ENCODE data around the gene CNPY2.
"Not testable (repeated sequence)": the region's sequence is repeated elsewhere in the genome, so short reads cannot be mapped to it uniquely, and the experiment has no call there.

CNPY2 gene

DNA sequence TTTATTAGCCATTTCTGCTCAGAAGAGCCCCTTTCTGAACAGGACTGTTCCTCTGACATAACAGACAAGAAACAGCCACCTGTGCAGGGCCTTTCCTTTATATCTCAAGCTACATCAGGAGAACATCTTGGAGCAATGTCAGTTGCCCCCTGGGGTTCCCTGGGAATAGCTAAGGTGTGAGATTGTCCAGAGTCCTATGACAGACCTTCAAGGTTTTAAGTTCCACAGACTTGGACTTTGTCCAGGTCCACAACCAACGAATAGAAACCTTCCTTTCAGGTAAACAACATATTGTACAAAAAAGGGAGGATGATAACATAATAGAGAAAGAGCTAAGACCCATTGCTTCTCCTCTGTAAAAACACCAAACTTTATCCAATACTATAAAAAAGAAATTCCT, 25.8 kb upstream of the CNPY2 start:
- TF ChIP-seq, protein P1, sequence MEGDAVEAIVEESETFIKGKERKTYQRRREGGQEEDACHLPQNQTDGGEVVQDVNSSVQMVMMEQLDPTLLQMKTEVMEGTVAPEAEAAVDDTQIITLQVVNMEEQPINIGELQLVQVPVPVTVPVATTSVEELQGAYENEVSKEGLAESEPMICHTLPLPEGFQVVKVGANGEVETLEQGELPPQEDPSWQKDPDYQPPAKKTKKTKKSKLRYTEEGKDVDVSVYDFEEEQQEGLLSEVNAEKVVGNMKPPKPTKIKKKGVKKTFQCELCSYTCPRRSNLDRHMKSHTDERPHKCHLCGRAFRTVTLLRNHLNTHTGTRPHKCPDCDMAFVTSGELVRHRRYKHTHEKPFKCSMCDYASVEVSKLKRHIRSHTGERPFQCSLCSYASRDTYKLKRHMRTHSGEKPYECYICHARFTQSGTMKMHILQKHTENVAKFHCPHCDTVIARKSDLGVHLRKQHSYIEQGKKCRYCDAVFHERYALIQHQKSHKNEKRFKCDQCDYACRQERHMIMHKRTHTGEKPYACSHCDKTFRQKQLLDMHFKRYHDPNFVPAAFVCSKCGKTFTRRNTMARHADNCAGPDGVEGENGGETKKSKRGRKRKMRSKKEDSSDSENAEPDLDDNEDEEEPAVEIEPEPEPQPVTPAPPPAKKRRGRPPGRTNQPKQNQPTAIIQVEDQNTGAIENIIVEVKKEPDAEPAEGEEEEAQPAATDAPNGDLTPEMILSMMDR (IDR thresholded peaks at IDR 0.05; ENCODE audit: insufficient read depth, low read length, poor library complexity, severe bottlenecking): no peak
- H3K27me3 ChIP-seq (replicated peaks; ENCODE audit: control insufficient read depth, insufficient read depth, low read length): no peaks in the 10 kb centered on the region
- no peak for DNase-seq (ENCODE audit: extremely low read depth, insufficient read length)

DNA sequence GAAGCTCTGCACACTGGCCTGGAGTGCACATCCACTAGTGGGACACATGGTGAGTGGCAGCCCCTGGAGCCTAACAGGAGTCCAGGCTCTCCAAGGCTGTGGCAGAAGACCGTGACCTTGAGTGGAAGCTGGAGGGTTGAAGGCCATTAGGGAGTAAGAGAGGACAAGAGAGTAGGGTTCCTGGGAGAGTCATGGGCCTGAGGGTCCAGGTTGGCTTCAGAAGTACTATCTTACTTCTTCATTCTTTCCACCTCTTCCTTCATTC, 23.3 kb upstream of the CNPY2 start:
- DNase-seq (ENCODE audit: extremely low read depth, insufficient read length): no peak
- Histone ChIP-seq H3K36me3 (ENCODE audit: control insufficient read depth, insufficient read depth, low read length) (peaks cover 22% of the 10 kb centered on the region), H3K27me3 (replicated peaks; ENCODE audit: control insufficient read depth, insufficient read depth, low read length) (no peaks in the 10 kb centered on the region), H3K4me3 (replicated peaks; ENCODE audit: low read depth, low read length) (peak overlapping the region; percentile 26)
- TF ChIP-seq, protein P1 (IDR thresholded peaks at IDR 0.05; ENCODE audit: insufficient read depth, low read length, poor library complexity, severe bottlenecking): no peak

More for the DNA sequence above, 25.8 kb upstream of the CNPY2 start:
- Histone ChIP-seq H3K4me3 (replicated peaks; ENCODE audit: low read depth, low read length) (no peak overlapping the region), H3K36me3 (ENCODE audit: control insufficient read depth, insufficient read depth, low read length) (peaks cover 31% of the 10 kb centered on the region)

DNA sequence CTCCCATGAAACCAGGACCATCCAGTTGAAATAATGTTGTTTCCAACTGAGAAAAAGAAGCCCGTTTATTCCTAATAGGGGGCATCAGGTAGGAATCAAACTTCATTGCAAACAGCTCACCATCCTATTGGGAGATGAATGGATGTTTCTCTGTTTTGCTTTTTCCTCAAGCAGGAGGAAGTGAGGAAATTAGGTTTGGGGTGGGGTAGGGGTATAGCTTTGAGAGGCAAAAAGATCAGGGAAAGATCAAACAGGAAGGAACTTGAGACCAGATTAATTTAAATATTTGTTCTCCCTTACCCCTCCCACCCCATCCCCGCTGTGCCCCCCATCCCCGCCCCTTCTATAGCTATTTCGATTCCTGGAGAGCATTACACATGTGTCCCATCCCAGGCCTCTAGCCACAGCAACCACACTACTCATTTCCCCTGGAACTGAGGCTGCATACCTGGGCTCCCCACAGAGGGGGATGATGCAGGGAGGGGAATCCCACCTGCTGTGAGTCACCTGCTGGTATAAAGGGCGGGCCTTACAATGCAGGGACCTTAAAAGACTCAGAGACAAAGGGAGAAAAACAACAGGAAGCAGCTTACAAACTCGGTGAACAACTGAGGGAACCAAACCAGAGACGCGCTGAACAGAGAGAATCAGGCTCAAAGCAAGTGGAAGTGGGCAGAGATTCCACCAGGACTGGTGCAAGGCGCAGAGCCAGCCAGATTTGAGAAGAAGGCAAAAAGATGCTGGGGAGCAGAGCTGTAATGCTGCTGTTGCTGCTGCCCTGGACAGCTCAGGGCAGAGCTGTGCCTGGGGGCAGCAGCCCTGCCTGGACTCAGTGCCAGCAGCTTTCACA, 22.7 kb upstream of the CNPY2 start, which contains the start of gene IL23A:
TSS of gene IL23A (plus strand) at position 577 of the 850 bp plus-strand sequence. CDS start at position 738, 161 bp downstream.
- TF ChIP-seq, protein P1 (IDR thresholded peaks at IDR 0.05; ENCODE audit: insufficient read depth, low read length, poor library complexity, severe bottlenecking): no peak
- no peaks in the 10 kb centered on the region for H3K27me3 ChIP-seq (replicated peaks; ENCODE audit: control insufficient read depth, insufficient read depth, low read length)
- peak; percentile 63 for DNase-seq (ENCODE audit: extremely low read depth, insufficient read length)
- peaks cover 17% of the 10 kb centered on the region for H3K36me3 ChIP-seq (ENCODE audit: control insufficient read depth, insufficient read depth, low read length)
- peak within 1 kb of the TSS; percentile 26 for H3K4me3 ChIP-seq (replicated peaks; ENCODE audit: low read depth, low read length)

DNA sequence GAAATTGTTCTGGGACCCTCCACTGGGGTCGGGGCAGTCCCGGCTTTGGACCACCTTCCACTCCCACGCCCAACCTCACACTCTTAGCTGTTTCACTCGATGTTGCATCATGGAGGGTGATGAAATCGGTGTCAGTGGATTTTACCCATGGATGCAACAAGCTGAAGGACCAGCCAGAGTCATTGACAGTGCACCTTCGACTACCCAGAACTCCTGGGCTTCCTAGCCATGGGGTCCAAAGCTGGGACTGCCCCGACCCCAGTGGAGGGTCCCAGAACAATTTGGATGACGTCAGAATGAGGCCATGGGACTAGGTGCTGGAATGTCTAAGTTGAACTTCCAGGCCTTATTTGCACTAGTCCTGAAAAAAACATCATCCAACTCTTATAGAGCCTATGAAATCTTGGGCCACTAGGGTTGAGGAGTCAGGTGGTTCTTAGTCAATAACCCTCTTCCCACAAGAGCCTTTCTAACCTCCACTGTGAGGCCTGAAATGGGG, 22.0 kb upstream of the CNPY2 start:
- Histone ChIP-seq H3K27me3 (replicated peaks; ENCODE audit: control insufficient read depth, insufficient read depth, low read length) (no peaks in the 10 kb centered on the region), H3K36me3 (ENCODE audit: control insufficient read depth, insufficient read depth, low read length) (peaks cover 11% of the 10 kb centered on the region), H3K4me3 (replicated peaks; ENCODE audit: low read depth, low read length) (no peak overlapping the region)
- DNase-seq (ENCODE audit: extremely low read depth, insufficient read length): no peak
- TF ChIP-seq, protein P1 (IDR thresholded peaks at IDR 0.05; ENCODE audit: insufficient read depth, low read length, poor library complexity, severe bottlenecking): no peak

DNA sequence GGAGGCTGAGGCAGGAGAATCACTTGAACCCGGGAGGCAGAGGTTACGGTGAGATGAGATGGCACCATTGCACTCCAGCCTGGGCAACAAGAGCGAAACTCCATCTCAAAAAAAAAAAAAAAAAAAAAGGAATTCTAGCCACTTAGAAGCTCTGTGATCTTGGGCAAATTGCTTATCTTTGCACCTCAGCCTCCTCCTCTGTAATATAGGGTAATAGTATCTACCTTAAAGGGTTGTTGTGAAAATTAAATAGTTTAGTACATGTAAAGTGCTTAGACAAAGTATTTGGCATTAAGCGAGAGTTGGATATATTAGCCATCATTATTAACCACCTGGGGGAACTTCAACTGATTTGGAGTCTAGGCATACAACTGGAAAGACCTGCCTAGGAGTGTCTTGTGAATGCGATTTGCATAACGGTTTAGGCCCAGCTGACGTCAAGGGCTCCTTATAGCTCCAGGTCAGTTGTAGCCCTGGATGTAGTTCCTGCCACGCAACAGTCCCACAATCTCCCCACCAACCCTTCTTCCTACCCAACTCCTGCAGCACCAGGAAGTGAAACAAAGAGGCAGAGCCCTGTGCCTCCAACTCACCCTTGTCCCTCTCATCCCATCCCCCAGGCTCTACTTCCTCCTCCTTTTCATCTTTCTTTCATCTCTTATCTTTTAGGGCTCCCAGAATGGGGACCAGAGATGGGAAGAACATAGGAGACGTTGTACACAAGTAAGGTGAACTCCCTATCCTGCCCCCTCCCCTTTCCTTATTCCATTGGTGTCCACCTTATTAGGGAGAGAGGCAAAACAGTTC, 20.8 kb upstream of the CNPY2 start:
- Histone ChIP-seq H3K27me3 (replicated peaks; ENCODE audit: control insufficient read depth, insufficient read depth, low read length) (no peaks in the 10 kb centered on the region), H3K36me3 (ENCODE audit: control insufficient read depth, insufficient read depth, low read length) (peaks cover 7% of the 10 kb centered on the region), H3K4me3 (replicated peaks; ENCODE audit: low read depth, low read length) (no peak overlapping the region)
- TF ChIP-seq, protein P1 (IDR thresholded peaks at IDR 0.05; ENCODE audit: insufficient read depth, low read length, poor library complexity, severe bottlenecking): no peak
- DNase-seq (ENCODE audit: extremely low read depth, insufficient read length): no peak

DNA sequence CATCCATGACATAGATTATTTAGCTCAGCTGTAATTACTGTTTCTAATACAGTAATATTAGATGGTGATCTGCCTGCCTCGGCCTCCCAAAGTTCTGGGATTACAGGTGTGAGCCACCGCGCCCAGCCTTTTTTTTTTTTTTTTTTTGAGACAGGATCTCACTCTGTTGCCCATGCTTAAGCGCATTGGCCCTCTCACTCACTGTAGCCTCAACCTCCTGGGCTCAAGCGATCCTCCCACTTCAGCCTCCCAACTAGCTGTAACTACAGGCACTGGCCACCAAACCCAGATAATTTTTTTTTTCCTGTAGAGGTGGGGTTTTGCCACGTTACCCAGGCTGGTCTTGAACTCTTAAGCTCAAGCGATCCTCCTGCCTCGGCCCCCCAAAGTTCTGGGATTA, 19.7 kb upstream of the CNPY2 start:
- H3K27me3 ChIP-seq (replicated peaks; ENCODE audit: control insufficient read depth, insufficient read depth, low read length); H3K36me3 ChIP-seq (ENCODE audit: control insufficient read depth, insufficient read depth, low read length); DNase-seq (ENCODE audit: extremely low read depth, insufficient read length); H3K4me3 ChIP-seq (replicated peaks; ENCODE audit: low read depth, low read length): not testable (repeated sequence)
